ENCODE results near the gene TTC9B.
"Not testable (repeated sequence)": the region's sequence is repeated elsewhere in the genome, so short reads cannot be mapped to it uniquely, and the experiment has no call there.

TTC9B gene

DNA sequence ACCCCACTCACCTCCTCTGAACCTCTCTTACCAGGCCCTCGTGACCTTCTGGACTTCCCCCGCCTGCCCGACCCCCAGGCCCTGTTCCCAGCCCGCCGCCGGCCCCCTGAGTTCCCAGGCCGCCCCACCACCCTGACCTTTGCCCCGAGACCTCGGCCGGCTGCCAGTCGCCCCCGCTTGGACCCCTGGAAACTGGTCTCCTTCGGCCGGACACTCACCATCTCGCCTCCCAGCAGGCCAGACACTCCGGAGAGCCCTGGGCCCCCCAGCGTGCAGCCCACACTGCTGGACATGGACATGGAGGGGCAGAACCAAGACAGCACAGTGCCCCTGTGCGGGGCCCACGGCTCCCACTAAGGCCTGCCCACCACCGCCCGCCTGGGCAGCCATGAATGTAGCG lies 3.2 kb downstream of the TTC9B start:
- no peak for DNase-seq (ENCODE audit: low spot score)

DNA sequence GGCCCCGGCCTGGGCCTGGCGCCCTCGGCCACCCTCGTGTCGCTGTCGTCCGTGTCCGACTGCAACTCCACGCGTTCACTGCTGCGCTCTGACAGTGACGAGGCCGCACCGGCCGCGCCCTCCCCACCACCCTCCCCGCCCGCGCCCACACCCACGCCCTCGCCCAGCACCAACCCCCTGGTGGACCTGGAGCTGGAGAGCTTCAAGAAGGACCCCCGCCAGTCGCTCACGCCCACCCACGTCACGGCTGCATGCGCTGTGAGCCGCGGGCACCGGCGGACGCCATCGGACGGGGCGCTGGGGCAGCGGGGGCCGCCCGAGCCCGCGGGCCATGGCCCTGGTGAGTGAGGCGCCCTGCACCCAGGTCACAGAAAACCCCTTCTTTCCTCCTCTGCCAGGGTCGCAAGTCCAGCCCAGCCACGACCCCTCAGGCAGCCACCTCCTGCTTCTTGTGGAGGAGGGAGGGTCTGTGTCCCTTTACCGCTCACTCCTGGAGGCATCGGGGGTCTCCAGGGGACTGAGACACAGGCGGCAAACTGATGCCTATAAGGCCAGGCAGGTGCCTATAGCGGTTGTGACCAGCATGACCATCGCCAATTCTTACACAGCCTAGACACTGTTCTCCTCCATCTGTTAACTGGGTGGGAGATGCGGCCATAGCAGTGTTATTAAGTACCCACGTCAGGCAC lies 4.2 kb downstream of the TTC9B start:
- DNase-seq (ENCODE audit: low spot score): no peak

DNA sequence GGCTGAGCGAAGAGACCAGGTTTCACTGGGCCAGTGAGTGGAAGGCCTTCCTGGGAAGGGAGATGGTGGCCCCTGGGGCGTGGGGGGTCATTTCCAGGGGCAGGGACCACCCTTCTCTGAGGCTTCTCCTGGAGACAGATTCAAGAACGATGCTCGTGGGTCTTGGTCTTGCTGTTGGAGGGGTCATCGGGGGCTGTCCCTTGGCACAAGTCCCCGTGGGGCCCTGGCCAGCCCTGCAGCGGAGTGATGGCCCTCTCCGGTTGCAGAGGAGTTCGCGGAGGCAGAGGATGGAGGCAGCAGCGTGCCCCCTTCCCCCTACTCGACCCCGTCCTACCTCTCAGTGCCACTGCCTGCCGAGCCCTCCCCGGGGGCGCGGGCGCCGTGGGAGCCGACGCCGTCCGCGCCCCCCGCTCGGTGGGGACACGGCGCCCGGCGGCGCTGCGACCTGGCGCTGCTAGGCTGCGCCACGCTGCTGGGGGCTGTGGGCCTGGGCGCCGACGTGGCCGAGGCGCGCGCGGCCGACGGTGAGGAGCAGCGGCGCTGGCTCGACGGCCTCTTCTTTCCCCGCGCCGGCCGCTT lies 4.8 kb downstream of the TTC9B start:
- DNase-seq (ENCODE audit: low spot score): no peak

DNA sequence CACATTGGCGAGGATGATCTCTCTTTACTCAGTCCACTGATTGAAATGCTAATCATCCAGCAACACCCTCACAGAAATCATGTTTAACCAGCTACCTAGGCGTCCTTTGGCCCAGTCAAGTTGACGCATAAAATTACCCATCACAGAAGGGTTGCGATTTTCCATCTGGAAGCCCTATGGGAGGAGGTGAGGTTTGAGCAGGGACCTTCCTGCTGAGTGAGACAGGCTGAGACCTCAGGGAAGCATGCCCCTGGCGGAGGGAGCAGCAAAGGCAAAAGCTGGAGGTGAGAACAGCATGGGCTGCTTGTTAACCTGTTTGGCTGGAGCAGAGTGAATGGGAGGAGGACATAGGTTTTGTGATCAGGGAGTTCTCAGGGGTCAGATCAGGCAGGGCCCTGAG lies 7.3 kb downstream of the TTC9B start:
- no peak for DNase-seq (ENCODE audit: low spot score)

DNA sequence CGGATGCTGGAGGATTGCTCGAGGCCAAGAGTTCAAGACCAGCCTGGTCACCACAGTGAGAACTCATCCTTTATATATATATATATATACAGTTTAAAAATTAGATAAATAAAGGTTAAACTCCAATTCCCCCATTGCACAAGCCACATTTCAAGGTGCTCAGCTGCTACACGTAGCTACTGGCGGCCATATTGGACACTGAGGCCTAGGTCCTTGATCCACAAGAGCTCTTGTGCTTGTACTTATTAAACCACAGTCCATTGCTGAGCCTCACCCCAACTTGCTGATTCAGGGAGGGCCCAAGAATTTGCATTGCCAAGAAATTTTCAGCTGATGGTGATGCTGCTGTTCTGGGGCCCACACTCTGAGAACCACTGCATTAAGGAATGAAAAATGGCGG lies 9.6 kb downstream of the TTC9B start:
- no peak for DNase-seq (ENCODE audit: low spot score)

DNA sequence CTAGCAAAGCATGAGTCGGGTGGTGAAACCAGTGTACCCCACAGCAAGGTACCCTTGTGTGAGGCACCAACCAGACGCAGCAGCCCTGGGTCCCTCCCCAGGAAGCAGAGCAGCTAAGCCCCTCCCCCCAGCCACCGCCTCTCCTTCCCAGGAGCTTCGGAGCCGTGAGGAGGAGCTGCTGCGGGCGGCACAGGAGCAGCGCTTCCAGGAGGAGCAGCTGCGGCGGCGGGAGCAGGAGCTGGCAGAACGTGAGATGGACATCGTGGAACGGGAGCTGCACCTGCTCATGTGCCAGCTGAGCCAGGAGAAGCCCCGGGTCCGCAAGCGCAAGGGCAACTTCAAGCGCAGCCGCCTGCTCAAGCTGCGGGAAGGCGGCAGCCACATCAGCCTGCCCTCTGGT lies 12.4 kb downstream of the TTC9B start:
- DNase-seq (ENCODE audit: low spot score): no peak

DNA sequence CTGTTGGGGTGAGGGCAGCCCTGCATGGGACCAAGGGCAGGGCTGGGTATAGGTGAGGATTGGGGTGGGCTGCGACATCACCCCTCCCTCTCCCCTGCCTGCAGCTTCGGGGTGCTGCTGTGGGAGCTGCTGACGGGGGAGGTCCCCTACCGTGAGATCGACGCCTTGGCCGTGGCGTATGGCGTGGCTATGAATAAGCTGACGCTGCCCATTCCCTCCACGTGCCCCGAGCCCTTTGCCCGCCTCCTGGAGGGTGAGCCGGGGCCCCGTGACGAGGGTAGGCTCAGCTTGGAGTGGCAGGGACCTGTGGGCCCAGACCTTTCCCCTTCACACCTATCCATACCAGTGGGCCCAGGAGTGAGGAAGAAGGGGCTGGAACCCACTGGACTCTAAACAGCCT lies 13.8 kb downstream of the TTC9B start:
- DNase-seq (ENCODE audit: low spot score): no peak

DNA sequence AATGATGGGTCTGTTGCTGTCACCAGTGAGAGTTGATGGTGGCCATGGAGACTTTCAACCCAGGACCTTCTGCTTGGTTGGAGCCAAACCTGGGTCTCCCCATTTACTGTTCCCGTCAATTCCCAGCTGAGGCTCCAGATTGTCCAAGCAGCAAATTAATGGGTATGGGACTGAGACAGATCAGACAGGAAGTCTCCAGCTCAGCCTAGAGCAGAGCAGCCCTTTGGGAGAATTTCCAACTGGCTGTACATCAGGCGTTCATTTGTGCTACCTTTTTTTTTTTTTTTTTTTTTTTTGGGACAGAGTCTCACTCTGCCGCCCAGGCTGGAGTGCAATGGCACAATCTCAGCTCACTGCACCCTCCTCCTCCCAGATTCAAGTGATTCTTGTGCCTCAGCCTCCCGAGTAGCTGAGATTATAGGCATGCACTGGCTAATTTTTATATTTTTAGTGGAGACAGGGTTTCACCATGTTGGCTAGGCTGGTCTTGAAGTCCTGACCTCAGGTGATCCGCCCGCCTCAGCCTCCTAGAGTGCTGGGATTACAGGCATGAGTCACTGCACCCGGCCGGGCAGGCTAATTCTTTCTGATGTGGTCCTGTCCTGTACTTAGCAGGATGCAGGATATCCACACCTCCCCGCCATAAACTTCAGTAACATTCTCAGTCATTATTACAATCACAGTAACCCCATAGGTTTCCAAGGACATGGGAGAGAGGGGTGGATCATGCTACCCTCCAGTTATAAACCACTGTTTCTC lies 17.7 kb downstream of the TTC9B start:
- DNase-seq (ENCODE audit: low spot score): no peak

DNA sequence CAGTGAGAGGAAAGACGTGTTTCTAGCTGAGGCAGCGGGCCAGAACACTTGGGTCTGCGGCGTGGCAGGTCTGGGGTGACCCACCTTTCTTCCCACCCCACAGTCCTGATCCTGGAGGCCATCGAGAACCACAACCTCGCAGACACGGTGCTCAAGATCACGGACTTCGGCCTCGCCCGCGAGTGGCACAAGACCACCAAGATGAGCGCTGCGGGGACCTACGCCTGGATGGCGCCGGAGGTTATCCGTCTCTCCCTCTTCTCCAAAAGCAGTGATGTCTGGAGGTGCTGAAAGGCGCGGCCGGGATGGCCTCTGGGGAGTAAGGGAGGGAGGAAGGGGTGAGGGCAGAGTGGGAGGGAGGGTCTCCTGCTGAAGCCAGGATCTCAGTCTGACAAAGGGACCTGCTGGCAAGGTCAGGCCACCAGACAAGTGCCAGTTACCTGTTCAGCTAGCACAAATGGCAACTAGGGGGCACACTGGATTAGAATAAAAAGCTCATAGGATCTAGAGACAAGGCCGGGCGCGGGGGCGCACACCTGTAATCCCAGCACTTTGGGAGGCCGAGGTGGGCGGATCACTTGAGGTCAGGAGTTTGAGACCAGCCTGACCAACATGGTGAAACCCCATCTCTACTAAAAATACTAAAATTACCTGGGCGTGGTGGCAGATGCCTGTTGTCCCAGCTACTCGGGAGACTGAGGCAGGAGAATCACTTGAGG lies 19.8 kb downstream of the TTC9B start:
- DNase-seq (ENCODE audit: low spot score): no peak

DNA sequence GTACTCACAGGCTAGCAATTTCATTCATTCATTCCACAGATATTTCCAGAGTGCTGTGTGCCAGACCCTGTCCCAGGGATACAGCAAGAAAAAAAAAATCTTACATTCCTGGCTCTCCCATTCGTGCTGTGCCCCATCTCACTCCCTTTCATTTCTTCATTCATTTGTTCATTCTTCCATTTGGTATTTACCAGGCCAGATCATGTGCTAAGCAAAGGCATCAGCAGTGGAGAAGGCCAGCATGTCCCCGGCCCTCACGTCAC lies 24.7 kb downstream of the TTC9B start:
- no peak for DNase-seq (ENCODE audit: low spot score)

DNA sequence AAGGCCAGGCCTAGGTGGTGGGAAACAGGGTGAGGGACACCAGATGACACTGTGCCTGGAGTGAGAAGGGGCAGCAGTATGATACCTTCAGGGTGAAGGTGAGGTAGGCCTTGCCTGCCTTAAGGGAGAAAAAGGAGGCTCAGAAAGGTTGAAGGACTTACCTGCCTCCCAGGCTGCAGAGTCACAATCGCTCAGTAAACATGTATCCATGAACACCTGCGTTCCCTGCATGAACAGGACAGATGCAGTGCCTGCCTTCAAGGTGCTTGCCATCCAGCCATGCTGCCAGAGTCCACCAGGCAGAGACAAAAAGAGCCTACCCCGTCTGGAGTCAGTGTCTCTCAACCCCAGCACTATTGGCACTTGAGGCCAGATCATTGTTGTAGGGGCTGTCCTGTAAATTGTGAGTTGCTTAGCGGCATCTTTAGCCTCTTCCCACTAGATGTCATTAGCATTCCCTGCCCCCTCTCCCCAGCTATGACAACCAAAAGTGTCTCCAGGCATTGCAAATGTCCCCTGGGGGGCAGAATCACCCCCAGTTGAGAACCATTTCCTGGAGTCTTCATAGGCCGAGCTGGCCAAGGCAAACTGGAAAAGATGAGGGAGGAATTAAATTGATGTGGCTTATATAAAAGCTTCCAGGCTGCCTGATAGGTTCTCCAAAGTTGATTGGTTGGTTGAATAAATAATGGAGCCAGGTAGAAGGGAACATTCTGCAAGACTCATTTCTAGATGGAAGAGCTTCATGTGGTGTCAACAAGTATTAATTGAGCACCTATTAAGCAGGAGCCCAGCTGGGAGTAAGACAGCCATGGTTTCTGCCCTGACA lies 25.2 kb downstream of the TTC9B start:
- DNase-seq (ENCODE audit: low spot score): no peak

DNA sequence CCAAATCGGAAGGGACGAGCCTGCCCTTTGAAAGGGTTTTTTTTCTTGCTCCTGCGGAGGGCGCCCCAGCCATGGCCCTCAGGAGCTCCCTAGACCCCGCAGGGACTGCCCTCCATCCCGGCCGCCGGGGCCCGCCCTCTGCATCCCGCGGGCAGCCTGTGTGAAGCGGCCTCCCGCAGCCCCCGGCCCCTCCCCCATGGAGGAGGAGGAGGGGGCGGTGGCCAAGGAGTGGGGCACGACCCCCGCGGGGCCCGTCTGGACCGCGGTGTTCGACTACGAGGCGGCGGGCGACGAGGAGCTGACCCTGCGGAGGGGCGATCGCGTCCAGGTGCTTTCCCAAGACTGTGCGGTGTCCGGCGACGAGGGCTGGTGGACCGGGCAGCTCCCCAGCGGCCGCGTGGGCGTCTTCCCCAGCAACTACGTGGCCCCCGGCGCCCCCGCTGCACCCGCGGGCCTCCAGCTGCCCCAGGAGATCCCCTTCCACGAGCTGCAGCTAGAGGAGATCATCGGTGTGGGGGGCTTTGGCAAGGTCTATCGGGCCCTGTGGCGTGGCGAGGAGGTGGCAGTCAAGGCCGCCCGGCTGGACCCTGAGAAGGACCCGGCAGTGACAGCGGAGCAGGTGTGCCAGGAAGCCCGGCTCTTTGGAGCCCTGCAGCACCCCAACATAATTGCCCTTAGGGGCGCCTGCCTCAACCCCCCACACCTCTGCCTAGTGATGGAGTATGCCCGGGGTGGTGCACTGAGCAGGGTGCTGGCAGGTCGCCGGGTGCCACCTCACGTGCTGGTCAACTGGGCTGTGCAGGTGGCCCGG lies 26.1 kb downstream of the TTC9B start:
- no peak for DNase-seq (ENCODE audit: low spot score)

DNA sequence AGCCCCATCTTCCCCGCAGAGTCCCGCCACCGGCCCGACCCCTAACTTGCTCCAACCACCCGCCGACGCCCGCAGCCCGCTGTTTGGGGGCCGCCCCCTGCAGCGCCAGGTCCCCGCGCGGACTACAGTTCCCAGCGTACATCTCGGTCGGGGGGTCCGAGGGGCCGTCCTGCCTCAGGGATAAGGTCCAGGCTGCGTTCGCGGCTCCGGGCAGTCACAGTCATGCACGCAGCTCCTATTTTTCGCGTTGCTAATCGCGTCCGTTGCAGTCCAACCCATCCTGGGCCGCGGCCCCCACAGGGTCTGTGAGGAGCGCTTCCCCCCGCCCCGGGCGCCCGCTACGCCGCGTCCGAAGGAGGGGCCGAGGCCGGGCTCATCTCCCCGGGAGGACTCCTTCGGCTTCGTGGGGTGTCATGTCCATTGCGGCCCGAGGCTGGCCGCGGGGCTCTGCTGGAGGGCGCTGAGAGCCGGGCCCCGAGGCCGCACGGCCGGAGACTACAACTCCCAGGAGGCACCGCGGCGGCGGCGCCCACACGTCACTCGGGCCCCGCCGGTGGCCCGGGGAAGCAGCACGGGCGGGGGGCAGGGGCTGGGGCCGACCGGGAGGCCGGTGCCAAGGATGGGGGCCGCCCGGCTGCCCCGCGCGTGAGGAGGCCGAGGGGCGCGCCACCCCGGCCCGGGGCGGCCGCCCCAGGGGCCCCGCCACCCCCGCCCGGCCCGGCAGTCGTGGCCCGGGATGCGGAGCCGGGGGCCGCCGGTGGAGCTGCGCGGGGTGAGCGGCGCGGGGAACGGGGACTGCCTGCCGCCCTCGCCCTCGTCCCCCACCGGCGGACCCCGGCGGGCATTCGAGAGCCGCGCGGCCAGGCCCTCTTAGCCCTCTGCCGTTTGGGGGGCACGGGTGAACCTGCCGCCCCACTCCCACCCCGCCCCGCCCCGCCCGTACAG lies 27.0 kb downstream of the TTC9B start, which contains the start of gene MAP3K10:
Gene MAP3K10, plus strand, starts transcription at position 536 of the 945 bp plus-strand sequence. CDS start 606 bp downstream, outside the sequence.
- peak; percentile 63 for DNase-seq (ENCODE audit: low spot score)

DNA sequence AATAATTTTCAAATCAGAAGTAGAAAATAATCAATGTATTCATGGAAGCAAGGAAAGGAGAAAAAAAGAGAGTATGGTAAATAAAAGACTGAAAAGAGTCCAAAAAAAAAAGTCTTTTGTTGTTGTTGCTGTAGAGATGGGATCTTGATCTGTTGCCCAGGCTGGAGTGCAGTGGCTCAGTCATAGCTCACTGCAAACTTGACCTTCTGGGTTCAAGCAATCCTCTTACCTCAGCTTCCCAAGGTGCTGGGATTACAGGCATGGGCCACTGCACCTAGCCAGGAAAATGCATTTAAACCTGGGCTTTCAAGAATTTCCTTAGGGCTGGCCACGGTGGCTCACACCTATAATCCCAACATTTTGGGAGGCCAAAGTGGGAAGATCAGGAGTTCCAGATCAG lies 33.9 kb downstream of the TTC9B start:
- no peak for DNase-seq (ENCODE audit: low spot score)

DNA sequence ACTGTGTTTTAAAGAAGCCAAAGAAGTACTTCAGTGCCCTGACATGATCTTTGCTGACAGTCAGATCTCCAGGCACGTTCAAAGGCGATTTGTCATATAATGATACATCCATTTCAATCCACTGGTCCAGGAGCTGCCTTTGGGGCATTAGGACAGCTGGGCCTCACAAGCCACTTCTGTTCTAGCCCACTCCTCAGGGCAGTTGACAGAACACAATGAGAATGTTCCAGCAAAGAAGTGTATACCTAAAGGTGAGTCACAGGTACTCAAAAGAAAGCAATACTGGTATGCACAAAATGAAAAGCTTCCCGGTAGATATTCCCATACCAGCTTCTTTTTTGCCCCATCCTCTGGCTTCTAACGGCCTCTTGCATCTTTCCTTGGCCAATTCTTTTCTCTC lies 39.4 kb downstream of the TTC9B start:
- DNase-seq (ENCODE audit: low spot score): no peak

DNA sequence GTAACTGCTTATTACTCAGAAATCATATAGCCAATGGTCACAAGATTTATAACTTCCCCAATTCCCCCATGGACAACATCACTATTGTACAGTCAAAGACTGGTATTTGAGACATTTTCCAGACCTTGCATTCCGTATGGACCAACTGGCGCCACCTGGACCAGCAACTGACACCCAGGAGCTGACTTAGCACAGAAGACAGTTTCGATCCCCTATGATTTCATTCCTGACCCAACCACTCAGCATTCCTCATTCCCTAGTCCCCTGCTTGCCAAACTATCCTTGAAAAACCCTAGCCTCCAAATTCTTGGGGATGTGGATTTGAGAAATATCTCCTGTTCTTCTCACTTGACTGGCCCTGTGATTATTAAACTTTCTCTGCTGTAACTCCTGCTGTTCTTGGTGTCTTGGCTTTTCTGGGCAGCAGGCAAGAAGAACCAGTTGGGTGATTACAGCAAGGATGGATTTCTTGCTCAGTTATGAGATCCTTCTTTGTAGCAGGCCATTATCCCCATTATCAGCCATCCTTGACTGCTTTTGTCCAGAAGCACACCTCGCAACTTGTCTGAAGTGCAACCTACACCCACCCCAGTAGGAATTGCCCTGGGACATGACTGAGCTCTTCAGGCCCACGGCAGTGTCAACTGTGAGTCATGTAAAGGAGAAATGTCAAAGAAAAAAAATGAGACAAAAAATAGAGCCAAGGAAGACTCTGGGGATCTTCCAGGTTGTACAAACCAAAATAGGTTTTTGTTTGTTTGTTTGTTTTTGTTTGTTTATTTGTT lies 40.7 kb downstream of the TTC9B start:
- no peak for DNase-seq (ENCODE audit: low spot score)

DNA sequence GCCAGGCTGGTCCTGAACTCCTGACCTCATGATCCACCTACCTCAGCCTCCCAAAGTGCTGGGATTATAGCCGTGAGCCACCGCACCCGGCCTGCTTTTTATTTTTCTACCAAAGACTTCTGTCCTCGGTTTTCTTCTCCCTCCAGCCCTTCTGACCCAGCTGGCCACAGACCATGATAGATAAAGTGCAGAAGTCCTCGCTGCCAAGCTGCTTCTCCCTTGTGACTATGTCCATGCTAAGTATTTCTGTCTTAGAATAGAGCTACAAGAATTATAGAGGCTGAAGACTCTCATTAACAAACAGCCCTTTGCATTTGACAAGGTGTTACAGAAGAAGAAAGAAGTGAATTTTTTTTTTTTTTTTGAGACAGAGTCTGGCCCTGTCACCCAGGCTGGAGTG lies 42.4 kb downstream of the TTC9B start:
- DNase-seq (ENCODE audit: low spot score): no peak

DNA sequence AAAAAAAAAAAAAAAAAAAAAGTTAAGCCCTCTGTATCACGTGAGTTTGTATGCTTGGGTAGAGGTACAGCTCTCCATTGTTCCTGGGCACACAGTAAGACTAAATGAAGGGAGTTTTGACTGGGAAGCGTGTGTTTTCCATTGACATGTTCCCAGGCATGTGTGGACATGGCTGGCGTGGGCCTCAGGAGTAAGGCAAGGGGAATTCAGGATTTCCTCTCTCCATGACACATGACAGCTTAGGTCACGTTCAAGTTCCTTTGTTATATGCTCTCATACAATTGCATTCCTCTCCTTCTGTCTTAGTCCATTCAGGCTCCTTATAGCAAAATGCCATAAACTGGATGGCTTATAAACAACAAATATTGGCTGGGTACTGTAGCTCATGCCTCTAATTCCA lies 44.1 kb downstream of the TTC9B start:
- DNase-seq (ENCODE audit: low spot score): no peak

DNA sequence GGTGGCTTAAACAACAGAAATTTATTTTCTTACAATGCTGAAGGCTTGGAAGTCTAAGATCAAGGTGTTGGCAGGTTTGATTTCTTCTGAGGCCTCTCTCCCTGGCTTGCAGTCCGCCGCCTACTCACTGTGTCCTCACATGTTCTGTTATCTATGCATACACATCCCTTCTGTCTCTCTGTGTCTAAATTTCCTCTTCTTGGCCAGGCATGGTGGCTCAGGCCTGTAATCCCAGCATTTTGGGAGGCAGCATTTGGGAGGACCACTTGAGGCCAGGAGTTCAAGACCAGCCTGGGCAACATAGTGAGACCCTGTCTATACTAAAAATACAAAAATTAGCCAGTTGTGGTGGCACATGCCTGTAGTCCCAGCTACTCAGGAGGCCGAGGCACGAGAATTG lies 46.9 kb downstream of the TTC9B start:
- not testable (repeated sequence) for DNase-seq (ENCODE audit: low spot score)
